HepG2 (cell line): Measurements from ENCODE around the gene ACTR1A. TPM values are rescaled to one million over a fixed set of nuclear protein-coding genes. Genes with fewer than 3 reads are reported as not detected.
A peak's percentile ranks its signal among the peaks of the same experiment; 100 is the strongest.

Experiments used
- ATF7-NPFF ChIP-seq: sonication (generic); formaldehyde crosslinking; IDR thresholded peaks from 2 replicates; pipeline ENCODE4 v1.8.1; 2023; ENCODE audit warnings: mild to moderate bottlenecking, low read depth, missing genetic modification reagents, moderate library complexity
- BRCA1 ChIP-seq: sonication (generic); formaldehyde crosslinking; IDR thresholded peaks from 2 replicates; pipeline ENCODE4 v1.4.0; 2020; ENCODE audit warnings: missing genetic modification reagents
- GFI1 ChIP-seq: sonication (generic); formaldehyde crosslinking; IDR thresholded peaks from 2 replicates; pipeline ENCODE4 v1.5.0; 2020; ENCODE audit warnings: missing genetic modification reagents, mild to moderate bottlenecking, borderline replicate concordance
- HDAC2 ChIP-seq: sonication (generic); formaldehyde crosslinking; IDR thresholded peaks from 2 replicates; pipeline ENCODE4 v1.4.0; 2020; ENCODE audit warnings: missing genetic modification reagents
- KDM2A ChIP-seq: sonication (generic); formaldehyde crosslinking; IDR thresholded peaks from 2 replicates; pipeline ENCODE4 v1.4.0; 2020; ENCODE audit warnings: low read depth, missing genetic modification reagents, borderline replicate concordance
- MATR3 ChIP-seq: sonication (generic); formaldehyde crosslinking; IDR thresholded peaks from 2 replicates; pipeline ENCODE4 v1.4.0; 2020; ENCODE audit warnings: missing genetic modification reagents
- NFKBIZ ChIP-seq: IDR thresholded peaks from 2 replicates; pipeline ENCODE4 v1.6.1; 2018; ENCODE audit warnings: missing genetic modification reagents, missing compliant biosample characterization
- SALL2 ChIP-seq: sonication (generic); formaldehyde crosslinking; IDR thresholded peaks from 2 replicates; pipeline ENCODE4 v1.8.1; 2023; ENCODE audit warnings: mild to moderate bottlenecking, missing genetic modification reagents, inconsistent platforms
- SPEN ChIP-seq: sonication (generic); formaldehyde crosslinking; IDR thresholded peaks from 2 replicates; pipeline ENCODE4 v1.5.1; 2020; ENCODE audit warnings: low read depth, mild to moderate bottlenecking, missing genetic modification reagents
- YEATS2 ChIP-seq: sonication (generic); formaldehyde crosslinking; IDR thresholded peaks from 2 replicates; pipeline ENCODE4 v1.4.0; 2020; ENCODE audit warnings: missing genetic modification reagents, borderline replicate concordance
- ZBTB42 ChIP-seq: sonication (generic); formaldehyde crosslinking; IDR thresholded peaks from 2 replicates; pipeline ENCODE4 v1.5.0; 2020; ENCODE audit warnings: mild to moderate bottlenecking, missing genetic modification reagents
- ZMAT3 ChIP-seq: sonication (generic); formaldehyde crosslinking; conservative IDR thresholded peaks from 2 replicates; pipeline ENCODE4 v1.7.0; 2021; ENCODE audit warnings: missing genetic modification reagents
- ZNF17 ChIP-seq: sonication (generic); formaldehyde crosslinking; IDR thresholded peaks from 2 replicates; pipeline ENCODE4 v1.5.0; 2020; ENCODE audit warnings: mild to moderate bottlenecking, missing genetic modification reagents
- ZNF343 ChIP-seq: sonication (generic); formaldehyde crosslinking; IDR thresholded peaks from 2 replicates; pipeline ENCODE4 v1.4.0; 2020; ENCODE audit warnings: mild to moderate bottlenecking, missing genetic modification reagents
- ZNF569 ChIP-seq: sonication (generic); formaldehyde crosslinking; IDR thresholded peaks from 2 replicates; pipeline ENCODE4 v1.5.0; 2020; ENCODE audit warnings: mild to moderate bottlenecking, missing genetic modification reagents, moderate library complexity, borderline replicate concordance
- ZNF704 ChIP-seq: sonication (generic); formaldehyde crosslinking; IDR thresholded peaks from 2 replicates; pipeline ENCODE4 v1.8.1; 2023; ENCODE audit warnings: mild to moderate bottlenecking, inconsistent platforms, moderate library complexity, missing genetic modification reagents, borderline replicate concordance
- polyA plus RNA-seq, 8 experiments: library from polyadenylated mRNA; depleted of rRNA in 3 of 8; stranded (reverse) in 7 of 8; unstranded in 1 of 8; fragments of >200 nt; fragmentation: Illumina TruSeq in 4 of 8; extraction: Trizol in 4 of 8; gene quantifications; 2 replicates each; pipeline versions ENCODE4 v1.2.1 to v1.2.3, GENCODE V29; 2011 to 2016; ENCODE audit warnings: low read depth in 4 of 8, missing spikeins in 1 of 8, mixed read lengths in 1 of 8; ENCODE audit not compliant: insufficient read depth in 1 of 8
- total RNA-seq, 5 experiments: library from RNA; depleted of rRNA; stranded (reverse); fragments of >200 nt; fragmentation: Illumina TruSeq; extraction: Trizol; gene quantifications; 2 replicates each; pipeline ENCODE4 v1.2.3, GENCODE V29; 2016; ENCODE audit warnings: low read depth in 1 of 5
- TF ChIP-seq, protein P1 (sequence below): IDR thresholded peaks from 2 replicates; pipeline ENCODE4 v1.6.1; 2018; ENCODE audit warnings: missing genetic modification reagents
- TF ChIP-seq, protein P2 (sequence below): sonication (generic); formaldehyde crosslinking; IDR thresholded peaks from 2 replicates; pipeline ENCODE4 v1.4.0; 2020; ENCODE audit warnings: missing genetic modification reagents, borderline replicate concordance
- TF ChIP-seq, protein P3 (sequence below): sonication (generic); formaldehyde crosslinking; IDR thresholded peaks from 2 replicates; pipeline ENCODE4 v1.5.1; 2020; ENCODE audit warnings: mild to moderate bottlenecking, missing genetic modification reagents, borderline replicate concordance
- TF ChIP-seq, protein P4 (sequence below): sonication (generic); formaldehyde crosslinking; IDR thresholded peaks from 2 replicates; pipeline ENCODE4 v1.8.1; 2023; ENCODE audit warnings: mild to moderate bottlenecking, missing genetic modification reagents

The ACTR1A gene
- total and polyA plus RNA-seq, 2 of the 13 experiments (the other 11 are each of a cell fraction or from before 2014, with no cell fraction given) = 59.6 to 62.8 TPM

DNA sequence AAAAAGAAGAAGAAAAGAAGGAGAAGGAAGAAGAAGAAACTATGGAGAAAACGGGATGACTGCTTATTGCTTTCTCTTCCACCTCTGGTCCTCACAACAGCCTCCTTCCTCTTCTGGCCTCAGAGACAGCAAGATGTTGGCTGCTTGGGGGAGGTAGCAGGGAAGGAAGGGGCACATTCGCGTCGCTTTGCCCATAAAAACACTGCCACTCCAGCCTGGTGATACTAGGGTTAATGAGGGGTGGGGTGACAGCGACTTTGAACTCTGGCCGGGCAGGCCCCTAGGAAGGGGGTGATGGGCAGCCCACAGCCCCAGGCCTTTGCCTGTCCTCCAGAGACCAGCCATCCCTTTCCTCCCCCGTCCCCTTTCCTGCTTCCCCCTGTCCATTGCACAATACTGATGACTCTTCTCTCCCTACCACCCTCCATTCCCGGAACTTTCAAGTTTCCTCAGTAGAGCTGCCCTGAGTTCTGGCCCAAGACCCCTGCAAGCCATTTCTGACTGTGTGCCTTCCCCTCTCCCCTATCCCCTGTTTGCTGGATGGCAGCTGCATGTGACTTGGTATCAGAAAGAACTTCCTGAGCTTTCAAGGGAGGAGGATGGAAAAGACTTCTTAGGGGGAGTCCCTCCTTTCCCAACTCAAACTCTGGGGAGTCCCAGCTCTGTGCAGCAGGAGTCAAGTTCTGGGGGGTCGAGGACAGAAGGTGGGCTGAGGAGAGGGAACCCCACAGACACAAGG lies 67.9 kb downstream of the ACTR1A start (continued):
- TF ChIP-seq, protein P1, sequence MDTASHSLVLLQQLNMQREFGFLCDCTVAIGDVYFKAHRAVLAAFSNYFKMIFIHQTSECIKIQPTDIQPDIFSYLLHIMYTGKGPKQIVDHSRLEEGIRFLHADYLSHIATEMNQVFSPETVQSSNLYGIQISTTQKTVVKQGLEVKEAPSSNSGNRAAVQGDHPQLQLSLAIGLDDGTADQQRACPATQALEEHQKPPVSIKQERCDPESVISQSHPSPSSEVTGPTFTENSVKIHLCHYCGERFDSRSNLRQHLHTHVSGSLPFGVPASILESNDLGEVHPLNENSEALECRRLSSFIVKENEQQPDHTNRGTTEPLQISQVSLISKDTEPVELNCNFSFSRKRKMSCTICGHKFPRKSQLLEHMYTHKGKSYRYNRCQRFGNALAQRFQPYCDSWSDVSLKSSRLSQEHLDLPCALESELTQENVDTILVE (CRISPR knock-in tag) = no peak
- no peak for TF ChIP-seq NFKBIZ (CRISPR knock-in tag)
- no peak for TF ChIP-seq ZNF343 (CRISPR knock-in tag)
- no peak for TF ChIP-seq BRCA1 (CRISPR knock-in tag)
- no peak; the same call in 1 of the 2 replicates for TF ChIP-seq ZBTB42
- TF ChIP-seq, protein P2, sequence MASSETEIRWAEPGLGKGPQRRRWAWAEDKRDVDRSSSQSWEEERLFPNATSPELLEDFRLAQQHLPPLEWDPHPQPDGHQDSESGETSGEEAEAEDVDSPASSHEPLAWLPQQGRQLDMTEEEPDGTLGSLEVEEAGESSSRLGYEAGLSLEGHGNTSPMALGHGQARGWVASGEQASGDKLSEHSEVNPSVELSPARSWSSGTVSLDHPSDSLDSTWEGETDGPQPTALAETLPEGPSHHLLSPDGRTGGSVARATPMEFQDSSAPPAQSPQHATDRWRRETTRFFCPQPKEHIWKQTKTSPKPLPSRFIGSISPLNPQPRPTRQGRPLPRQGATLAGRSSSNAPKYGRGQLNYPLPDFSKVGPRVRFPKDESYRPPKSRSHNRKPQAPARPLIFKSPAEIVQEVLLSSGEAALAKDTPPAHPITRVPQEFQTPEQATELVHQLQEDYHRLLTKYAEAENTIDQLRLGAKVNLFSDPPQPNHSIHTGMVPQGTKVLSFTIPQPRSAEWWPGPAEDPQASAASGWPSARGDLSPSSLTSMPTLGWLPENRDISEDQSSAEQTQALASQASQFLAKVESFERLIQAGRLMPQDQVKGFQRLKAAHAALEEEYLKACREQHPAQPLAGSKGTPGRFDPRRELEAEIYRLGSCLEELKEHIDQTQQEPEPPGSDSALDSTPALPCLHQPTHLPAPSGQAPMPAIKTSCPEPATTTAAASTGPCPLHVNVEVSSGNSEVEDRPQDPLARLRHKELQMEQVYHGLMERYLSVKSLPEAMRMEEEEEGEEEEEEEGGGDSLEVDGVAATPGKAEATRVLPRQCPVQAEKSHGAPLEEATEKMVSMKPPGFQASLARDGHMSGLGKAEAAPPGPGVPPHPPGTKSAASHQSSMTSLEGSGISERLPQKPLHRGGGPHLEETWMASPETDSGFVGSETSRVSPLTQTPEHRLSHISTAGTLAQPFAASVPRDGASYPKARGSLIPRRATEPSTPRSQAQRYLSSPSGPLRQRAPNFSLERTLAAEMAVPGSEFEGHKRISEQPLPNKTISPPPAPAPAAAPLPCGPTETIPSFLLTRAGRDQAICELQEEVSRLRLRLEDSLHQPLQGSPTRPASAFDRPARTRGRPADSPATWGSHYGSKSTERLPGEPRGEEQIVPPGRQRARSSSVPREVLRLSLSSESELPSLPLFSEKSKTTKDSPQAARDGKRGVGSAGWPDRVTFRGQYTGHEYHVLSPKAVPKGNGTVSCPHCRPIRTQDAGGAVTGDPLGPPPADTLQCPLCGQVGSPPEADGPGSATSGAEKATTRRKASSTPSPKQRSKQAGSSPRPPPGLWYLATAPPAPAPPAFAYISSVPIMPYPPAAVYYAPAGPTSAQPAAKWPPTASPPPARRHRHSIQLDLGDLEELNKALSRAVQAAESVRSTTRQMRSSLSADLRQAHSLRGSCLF = no peak
- TF ChIP-seq KDM2A (CRISPR knock-in tag) = no peak
- TF ChIP-seq, protein P3, sequence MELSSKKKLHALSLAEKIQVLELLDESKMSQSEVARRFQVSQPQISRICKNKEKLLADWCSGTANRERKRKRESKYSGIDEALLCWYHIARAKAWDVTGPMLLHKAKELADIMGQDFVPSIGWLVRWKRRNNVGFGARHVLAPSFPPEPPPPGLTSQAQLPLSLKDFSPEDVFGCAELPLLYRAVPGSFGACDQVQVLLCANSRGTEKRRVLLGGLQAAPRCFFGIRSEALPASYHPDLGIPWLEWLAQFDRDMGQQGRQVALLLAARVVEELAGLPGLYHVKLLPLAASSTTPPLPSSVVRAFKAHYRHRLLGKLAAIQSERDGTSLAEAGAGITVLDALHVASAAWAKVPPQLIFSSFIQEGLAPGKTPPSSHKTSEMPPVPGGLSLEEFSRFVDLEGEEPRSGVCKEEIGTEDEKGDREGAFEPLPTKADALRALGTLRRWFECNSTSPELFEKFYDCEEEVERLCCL (CRISPR knock-in tag) = no peak
- TF ChIP-seq SPEN (CRISPR knock-in tag) = no peak
- peak; percentile 71 for TF ChIP-seq GFI1
- peak; percentile 57; the same call in 1 of the 2 replicates for TF ChIP-seq ATF7-NPFF (CRISPR knock-in tag)
- TF ChIP-seq ZNF704 = no peak
- TF ChIP-seq YEATS2 = no peak
- TF ChIP-seq ZMAT3 (CRISPR knock-in tag) = no peak
- TF ChIP-seq, protein P4, sequence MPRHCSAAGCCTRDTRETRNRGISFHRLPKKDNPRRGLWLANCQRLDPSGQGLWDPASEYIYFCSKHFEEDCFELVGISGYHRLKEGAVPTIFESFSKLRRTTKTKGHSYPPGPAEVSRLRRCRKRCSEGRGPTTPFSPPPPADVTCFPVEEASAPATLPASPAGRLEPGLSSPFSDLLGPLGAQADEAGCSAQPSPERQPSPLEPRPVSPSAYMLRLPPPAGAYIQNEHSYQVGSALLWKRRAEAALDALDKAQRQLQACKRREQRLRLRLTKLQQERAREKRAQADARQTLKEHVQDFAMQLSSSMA = no peak
- no peak for TF ChIP-seq SALL2 (CRISPR knock-in tag)
- no peak for TF ChIP-seq MATR3 (CRISPR knock-in tag)
- TF ChIP-seq ZNF569 (CRISPR knock-in tag) = no peak
- peak; percentile 52 for TF ChIP-seq HDAC2 (CRISPR knock-in tag)
- no peak for TF ChIP-seq ZNF17 (CRISPR knock-in tag)
